ENCODE measurements around the gene GPER1. TPM values are rescaled to one million over a fixed set of nuclear protein-coding genes. Genes with fewer than 3 reads are reported as not detected.
"Not testable (repeated sequence)": the region's sequence is repeated elsewhere in the genome, so short reads cannot be mapped to it uniquely, and the experiment has no call there.

Gene GPER1
- total and polyA plus RNA-seq, 4 donors, result 3.7 to 7.7 (median 6.3) TPM

DNA sequence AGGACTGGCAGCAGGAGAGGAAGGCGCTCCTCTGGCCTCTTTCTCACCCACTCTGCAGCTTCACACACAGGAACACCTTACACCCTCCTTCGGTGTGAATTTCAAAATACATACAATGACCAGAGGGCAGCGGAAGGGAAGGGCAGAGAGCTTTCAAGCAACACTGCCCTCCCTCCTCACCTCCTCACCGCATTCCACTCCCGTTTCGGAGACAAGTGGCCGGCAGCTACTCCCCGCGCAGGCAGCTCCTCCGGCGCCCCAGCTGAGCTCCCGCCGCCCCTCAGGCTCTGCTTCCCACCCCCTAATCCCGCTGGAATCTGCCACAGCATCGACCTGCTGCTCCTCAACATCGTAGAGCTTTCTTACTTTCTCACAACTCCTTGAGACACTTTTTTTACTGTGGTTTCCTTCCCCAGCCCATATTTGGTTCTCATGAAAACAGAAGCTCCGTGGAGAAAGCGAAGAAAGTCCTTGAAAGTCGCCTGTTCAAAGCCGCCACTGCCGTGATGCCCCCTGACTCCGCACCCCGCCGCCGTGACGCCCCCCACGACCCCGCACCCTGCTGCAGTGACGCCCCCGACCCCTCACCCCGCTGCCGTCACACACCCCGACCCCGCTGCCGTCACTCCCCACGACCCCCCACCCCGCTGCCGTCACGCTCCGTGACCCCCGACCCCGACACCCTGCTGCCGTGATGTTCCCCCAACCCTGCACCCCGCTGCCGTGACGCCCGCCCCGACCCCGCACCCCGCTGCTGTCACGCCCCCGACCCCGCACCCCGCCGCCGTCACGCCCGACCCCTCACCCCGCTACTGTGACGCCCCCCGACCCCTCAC lies 14.6 kb upstream of the GPER1 start:
- WGBS, 2 donors, result 54 to 61% methylated on average over 46 to 56 of the region's 61 CpGs
- Histone ChIP-seq H3K4me3 (no peak overlapping the region), H3K9ac (ENCODE audit: insufficient read depth in 1 of 2, low read length in 2 of 2) (no peak overlapping the region), H3K27ac (ENCODE audit: low read depth in 1 of 2, low read length in 1 of 2) (no peak overlapping the region), H3K27me3 (ENCODE audit: control insufficient read depth in 3 of 3, insufficient read depth in 3 of 3, low read length in 2 of 3) (no peaks in the 10 kb centered on the region), H3K36me3 (ENCODE audit: control insufficient read depth in 4 of 4, insufficient read depth in 4 of 4, low read length in 4 of 4) (no peaks in the 10 kb centered on the region), H3K4me1 (ENCODE audit: control insufficient read depth in 5 of 5, insufficient read depth in 5 of 5, low read length in 5 of 5) (peaks cover 0 to 7% (median 5%) of the 10 kb centered on the region in 5 donors), H3K9me3 (ENCODE audit: control insufficient read depth in 4 of 4, insufficient read depth in 3 of 4, low read length in 3 of 4) (no peaks in the 10 kb centered on the region)
- TF ChIP-seq, protein P1, sequence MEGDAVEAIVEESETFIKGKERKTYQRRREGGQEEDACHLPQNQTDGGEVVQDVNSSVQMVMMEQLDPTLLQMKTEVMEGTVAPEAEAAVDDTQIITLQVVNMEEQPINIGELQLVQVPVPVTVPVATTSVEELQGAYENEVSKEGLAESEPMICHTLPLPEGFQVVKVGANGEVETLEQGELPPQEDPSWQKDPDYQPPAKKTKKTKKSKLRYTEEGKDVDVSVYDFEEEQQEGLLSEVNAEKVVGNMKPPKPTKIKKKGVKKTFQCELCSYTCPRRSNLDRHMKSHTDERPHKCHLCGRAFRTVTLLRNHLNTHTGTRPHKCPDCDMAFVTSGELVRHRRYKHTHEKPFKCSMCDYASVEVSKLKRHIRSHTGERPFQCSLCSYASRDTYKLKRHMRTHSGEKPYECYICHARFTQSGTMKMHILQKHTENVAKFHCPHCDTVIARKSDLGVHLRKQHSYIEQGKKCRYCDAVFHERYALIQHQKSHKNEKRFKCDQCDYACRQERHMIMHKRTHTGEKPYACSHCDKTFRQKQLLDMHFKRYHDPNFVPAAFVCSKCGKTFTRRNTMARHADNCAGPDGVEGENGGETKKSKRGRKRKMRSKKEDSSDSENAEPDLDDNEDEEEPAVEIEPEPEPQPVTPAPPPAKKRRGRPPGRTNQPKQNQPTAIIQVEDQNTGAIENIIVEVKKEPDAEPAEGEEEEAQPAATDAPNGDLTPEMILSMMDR (IDR thresholded peaks at IDR 0.05; ENCODE audit: control extremely low read depth, extremely low read depth), result no peak
- ATAC-seq (ENCODE audit: insufficient read depth, low FRiP score) (no peak), DNase-seq (peak in 2 of 3 donors; percentile 49 to 68)

DNA sequence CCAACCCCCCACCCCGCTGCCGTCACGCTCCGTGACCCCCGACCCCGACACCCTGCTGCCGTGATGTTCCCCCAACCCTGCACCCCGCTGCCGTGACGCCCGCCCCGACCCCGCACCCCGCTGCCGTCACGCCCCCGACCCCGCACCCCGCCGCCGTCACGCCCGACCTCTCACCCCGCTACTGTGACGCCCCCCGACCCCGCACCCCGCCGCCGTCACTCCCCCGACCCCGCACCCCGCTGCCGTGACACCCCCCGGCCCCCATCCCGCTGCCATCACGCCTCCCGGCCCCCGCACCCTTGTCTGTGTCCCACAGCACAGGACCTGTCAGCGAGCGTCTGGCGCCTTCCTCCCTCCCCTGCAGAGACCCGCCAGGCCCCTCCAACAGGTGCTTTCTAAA lies 13.9 kb upstream of the GPER1 start:
- not testable (repeated sequence) for ATAC-seq (ENCODE audit: insufficient read depth, low FRiP score); H3K9ac ChIP-seq (ENCODE audit: insufficient read depth in 1 of 2, low read length in 2 of 2); H3K27me3 ChIP-seq (ENCODE audit: control insufficient read depth in 3 of 3, insufficient read depth in 3 of 3, low read length in 2 of 3); H3K9me3 ChIP-seq (ENCODE audit: control insufficient read depth in 4 of 4, insufficient read depth in 3 of 4, low read length in 3 of 4); DNase-seq; H3K27ac ChIP-seq (ENCODE audit: low read depth in 1 of 2, low read length in 1 of 2); H3K36me3 ChIP-seq (ENCODE audit: control insufficient read depth in 4 of 4, insufficient read depth in 4 of 4, low read length in 4 of 4); H3K4me3 ChIP-seq
- 90 to 96% methylated on average over 32 to 43 of the region's 43 CpGs for WGBS, 2 donors
- peaks cover 0 to 11% (median 5%) of the 10 kb centered on the region in 5 donors for H3K4me1 ChIP-seq (ENCODE audit: control insufficient read depth in 5 of 5, insufficient read depth in 5 of 5, low read length in 5 of 5)

DNA sequence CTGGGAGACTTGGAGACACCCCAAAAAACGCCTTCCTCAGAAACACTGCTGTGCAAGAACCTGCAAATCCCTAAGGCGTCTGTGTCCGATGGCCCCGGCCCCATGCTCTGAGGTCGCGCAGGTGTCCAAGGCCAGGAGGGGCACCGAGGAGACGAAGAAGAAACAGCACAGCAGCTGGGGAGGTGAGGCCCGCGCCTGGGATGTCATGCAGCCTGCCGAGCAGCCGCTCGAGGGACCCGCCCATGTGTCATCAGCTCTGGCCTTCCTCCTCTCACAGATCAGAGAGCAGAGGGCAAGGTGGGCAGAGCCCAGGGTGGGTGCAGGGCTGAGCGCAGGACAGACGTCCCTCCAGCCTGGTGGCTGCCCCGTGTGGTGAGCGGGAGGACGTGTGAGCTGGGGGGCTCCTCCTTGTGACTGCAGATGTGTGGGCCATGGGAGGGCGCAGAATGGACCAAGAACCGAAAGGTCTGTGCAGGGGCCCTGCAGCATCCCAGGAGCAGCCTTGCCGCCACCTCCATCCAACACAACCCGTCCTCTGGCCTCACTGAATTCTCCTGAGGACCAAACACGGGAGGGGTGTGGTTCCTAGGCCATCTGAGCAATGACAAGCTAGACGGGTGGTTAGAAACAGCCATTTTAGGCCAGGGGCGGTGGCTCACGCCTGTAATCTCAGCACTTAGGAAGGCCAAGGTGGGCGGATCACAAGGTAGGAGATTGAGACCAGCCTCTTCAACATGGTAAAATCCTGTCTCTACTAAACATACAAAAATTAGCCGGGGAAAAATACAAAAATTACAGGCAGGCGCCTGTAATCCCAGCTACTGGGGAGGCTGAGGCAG lies 13.1 kb upstream of the GPER1 start:
- WGBS, 2 donors, result 91 to 94% methylated on average over 30 of the region's 30 CpGs

More for the DNA sequence above, 13.1 kb upstream of the GPER1 start:
- Histone ChIP-seq H3K4me3 (no peak overlapping the region), H3K27ac (ENCODE audit: low read depth in 1 of 2, low read length in 1 of 2) (no peak overlapping the region), H3K4me1 (ENCODE audit: control insufficient read depth in 5 of 5, insufficient read depth in 5 of 5, low read length in 5 of 5) (peaks cover 0 to 14% (median 12%) of the 10 kb centered on the region in 5 donors), H3K36me3 (ENCODE audit: control insufficient read depth in 4 of 4, insufficient read depth in 4 of 4, low read length in 4 of 4) (no peaks in the 10 kb centered on the region), H3K9ac (ENCODE audit: insufficient read depth in 1 of 2, low read length in 2 of 2) (no peak overlapping the region), H3K9me3 (ENCODE audit: control insufficient read depth in 4 of 4, insufficient read depth in 3 of 4, low read length in 3 of 4) (no peaks in the 10 kb centered on the region), H3K27me3 (ENCODE audit: control insufficient read depth in 3 of 3, insufficient read depth in 3 of 3, low read length in 2 of 3) (no peaks in the 10 kb centered on the region)
- TF ChIP-seq, protein P1 (IDR thresholded peaks at IDR 0.05; ENCODE audit: control extremely low read depth, extremely low read depth), result no peak
- DNase-seq, result no peak
- no peak for ATAC-seq (ENCODE audit: insufficient read depth, low FRiP score)

All from lung (tissue), 12 donors.